Loucy (cell line): Measurements from ENCODE around the gene GAPDH.

Source experiments
- H2AFZ ChIP-seq: fragments of 200-600 bp; sonication (generic); 2 replicates; pipeline ENCODE4 v1.6.0; 2016; ENCODE audit warnings: antibody characterized with exemption, mild to moderate bottlenecking, low read length, moderate library complexity
- H3F3A ChIP-seq: fragments of 200-600 bp; 2 replicates; pipeline ENCODE4 v1.6.0; 2016; ENCODE audit warnings: antibody characterized with exemption, low read depth, mild to moderate bottlenecking
- H3K27me3 ChIP-seq: fragments of 200-600 bp; sonication (generic); 2 replicates; pipeline ENCODE4 v1.6.1; 2014; ENCODE audit warnings: low read length, mild to moderate bottlenecking; ENCODE audit not compliant: insufficient read depth, poor library complexity, severe bottlenecking
- H3K36me3 ChIP-seq: fragments of 200-600 bp; sonication (generic); 2 replicates; pipeline ENCODE4 v1.6.1; 2016; ENCODE audit warnings: low read length; ENCODE audit not compliant: insufficient read depth
- H3K4me1 ChIP-seq: fragments of 200-600 bp; sonication (generic); 2 replicates; pipeline ENCODE4 v1.5.1; 2014; ENCODE audit warnings: low read length, mild to moderate bottlenecking; ENCODE audit not compliant: insufficient read depth, poor library complexity, severe bottlenecking
- H3K4me2 ChIP-seq: fragments of 200-600 bp; sonication (generic); 2 replicates; pipeline ENCODE4 v1.6.0; 2014; ENCODE audit warnings: antibody characterized with exemption, low read length, low read depth, mild to moderate bottlenecking; ENCODE audit not compliant: poor library complexity, severe bottlenecking
- H3K4me3 ChIP-seq: fragments of 200-600 bp; sonication (generic); 2 replicates; pipeline ENCODE4 v1.5.1; 2014; ENCODE audit warnings: low read length, mild to moderate bottlenecking, mixed read lengths; ENCODE audit not compliant: poor library complexity, severe bottlenecking
- H3K79me2 ChIP-seq: fragments of 200-600 bp; sonication (generic); 2 replicates; pipeline ENCODE4 v1.6.1; 2014; ENCODE audit warnings: low read length; ENCODE audit not compliant: insufficient read depth
- H3K9ac ChIP-seq: fragments of 200-600 bp; sonication (generic); 2 replicates; pipeline ENCODE4 v1.6.0; 2014; ENCODE audit warnings: mild to moderate bottlenecking, low read depth, low read length, moderate library complexity; ENCODE audit not compliant: poor library complexity, severe bottlenecking
- H3K9me2 ChIP-seq: fragments of 200-600 bp; sonication (generic); replicated peaks from 2 replicates; pipeline ENCODE4 v1.6.1; 2016; ENCODE audit warnings: low read depth, low read length, mixed read lengths
- H3K9me3 ChIP-seq: fragments of 200-600 bp; sonication (generic); 2 replicates; pipeline ENCODE4 v1.6.1; 2014; ENCODE audit warnings: mild to moderate bottlenecking, antibody characterized with exemption, low read length, low read depth; ENCODE audit not compliant: insufficient read depth
- H4K20me1 ChIP-seq: fragments of 200-600 bp; sonication (generic); 2 replicates; pipeline ENCODE4 v1.6.0; 2014; ENCODE audit warnings: antibody characterized with exemption, low read length, mild to moderate bottlenecking; ENCODE audit not compliant: insufficient read depth, poor library complexity, severe bottlenecking
- EZH2phosphoT487 ChIP-seq: fragments of 200-600 bp; IDR thresholded peaks from 2 replicates; pipeline ENCODE4 v1.6.1; 2018; ENCODE audit warnings: antibody characterized with exemption, mild to moderate bottlenecking, moderate library complexity, borderline replicate concordance
- TF ChIP-seq, protein P1 (sequence below): fragments of 200-600 bp; sonication (generic); conservative IDR thresholded peaks from 2 replicates; pipeline ENCODE4 v1.5.1; 2014; ENCODE audit warnings: mild to moderate bottlenecking, antibody characterized with exemption, low read length

GAPDH gene

DNA sequence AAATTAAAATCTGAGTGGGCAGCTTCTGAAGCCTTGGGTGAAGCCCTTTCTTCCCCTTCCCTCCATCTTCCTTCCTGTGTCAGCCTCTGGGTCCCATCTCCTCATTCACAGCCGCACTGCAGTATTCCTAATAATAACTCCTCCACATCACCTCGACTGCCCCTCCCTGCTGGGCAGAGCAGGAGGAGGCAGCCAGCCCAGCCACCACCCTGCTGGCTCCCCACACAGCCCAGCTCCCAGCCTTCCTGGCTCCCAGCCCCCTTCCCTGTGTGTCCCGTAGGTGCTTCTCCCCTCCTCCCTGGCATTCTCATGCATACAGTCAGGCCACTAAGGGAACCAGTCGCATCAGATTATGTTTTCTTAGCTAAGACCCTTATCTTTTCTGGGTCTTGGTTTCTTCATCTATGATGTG is 17.8 kb downstream of the GAPDH start:
- H3F3A ChIP-seq: 0 out of 2 replicates have a peak, but pooled peaks cover 3% of the 10 kb centered on the region
- H3K4me3 ChIP-seq: peak overlapping the region; percentile 96
- no peaks in the 10 kb centered on the region for H3K27me3 ChIP-seq
- H3K4me1 ChIP-seq: peaks cover 43% of the 10 kb centered on the region
- H4K20me1 ChIP-seq: peaks cover 48% of the 10 kb centered on the region
- peak overlapping the region; percentile 96 for H3K4me2 ChIP-seq
- no peaks in the 10 kb centered on the region for H3K9me3 ChIP-seq
- H3K9me2 ChIP-seq: no peaks in the 10 kb centered on the region
- H3K36me3 ChIP-seq: peaks cover 41% of the 10 kb centered on the region; the same call in 1 of the 2 replicates
- peaks cover 73% of the 10 kb centered on the region for H3K79me2 ChIP-seq
- peak overlapping the region; percentile 62 for H3K9ac ChIP-seq
- H2AFZ ChIP-seq: no peak overlapping the region
- no peak for TF ChIP-seq EZH2phosphoT487
- TF ChIP-seq, protein P1, sequence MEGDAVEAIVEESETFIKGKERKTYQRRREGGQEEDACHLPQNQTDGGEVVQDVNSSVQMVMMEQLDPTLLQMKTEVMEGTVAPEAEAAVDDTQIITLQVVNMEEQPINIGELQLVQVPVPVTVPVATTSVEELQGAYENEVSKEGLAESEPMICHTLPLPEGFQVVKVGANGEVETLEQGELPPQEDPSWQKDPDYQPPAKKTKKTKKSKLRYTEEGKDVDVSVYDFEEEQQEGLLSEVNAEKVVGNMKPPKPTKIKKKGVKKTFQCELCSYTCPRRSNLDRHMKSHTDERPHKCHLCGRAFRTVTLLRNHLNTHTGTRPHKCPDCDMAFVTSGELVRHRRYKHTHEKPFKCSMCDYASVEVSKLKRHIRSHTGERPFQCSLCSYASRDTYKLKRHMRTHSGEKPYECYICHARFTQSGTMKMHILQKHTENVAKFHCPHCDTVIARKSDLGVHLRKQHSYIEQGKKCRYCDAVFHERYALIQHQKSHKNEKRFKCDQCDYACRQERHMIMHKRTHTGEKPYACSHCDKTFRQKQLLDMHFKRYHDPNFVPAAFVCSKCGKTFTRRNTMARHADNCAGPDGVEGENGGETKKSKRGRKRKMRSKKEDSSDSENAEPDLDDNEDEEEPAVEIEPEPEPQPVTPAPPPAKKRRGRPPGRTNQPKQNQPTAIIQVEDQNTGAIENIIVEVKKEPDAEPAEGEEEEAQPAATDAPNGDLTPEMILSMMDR: no peak

DNA sequence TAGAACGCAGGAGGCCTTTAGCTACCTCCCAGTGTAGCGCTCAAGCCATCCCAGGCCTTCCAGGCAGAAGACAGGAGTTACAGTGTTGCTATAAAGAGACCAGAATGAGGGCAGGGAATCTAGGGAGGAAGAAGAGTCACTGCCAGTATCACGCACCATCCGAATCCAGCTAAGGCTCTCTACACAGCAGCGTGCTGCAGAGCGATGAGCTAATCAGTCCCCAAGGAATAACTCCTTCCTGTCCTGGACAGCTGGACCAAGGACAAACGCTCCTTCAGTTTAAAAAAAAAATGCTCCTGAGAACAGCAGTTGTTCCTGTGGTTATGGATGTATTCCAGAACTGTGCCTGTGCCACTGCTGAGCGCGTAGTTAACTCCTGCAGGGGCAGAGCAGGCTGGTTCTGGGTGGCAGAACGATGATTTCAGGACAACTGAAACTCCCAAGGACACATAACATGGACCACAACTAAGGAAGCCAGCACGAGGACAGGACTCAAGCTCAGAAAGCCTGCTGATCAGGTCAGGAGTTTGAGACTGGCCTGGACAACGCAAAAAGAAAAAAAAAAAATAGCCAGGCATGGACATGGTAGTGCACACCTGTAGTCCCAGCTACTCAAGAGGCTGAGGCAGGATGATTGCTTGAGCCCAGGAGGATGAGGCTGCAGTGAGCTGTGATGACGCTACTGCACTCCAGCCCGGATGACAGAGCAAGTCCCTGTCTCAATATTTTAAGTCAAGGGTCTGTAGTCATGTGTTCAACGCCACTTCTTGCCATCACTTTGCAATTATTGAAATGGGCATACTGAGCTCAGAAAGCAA is 18.9 kb downstream of the GAPDH start:
- H3K36me3 ChIP-seq: peaks cover 33% of the 10 kb centered on the region; the same call in 1 of the 2 replicates
- H3F3A ChIP-seq: 0 out of 2 replicates have a peak, but pooled peaks cover 3% of the 10 kb centered on the region
- peaks cover 76% of the 10 kb centered on the region for H3K79me2 ChIP-seq
- no peaks in the 10 kb centered on the region for H3K27me3 ChIP-seq
- peaks cover 43% of the 10 kb centered on the region for H3K4me1 ChIP-seq
- H4K20me1 ChIP-seq: peaks cover 48% of the 10 kb centered on the region
- no peak overlapping the region for H2AFZ ChIP-seq
- TF ChIP-seq EZH2phosphoT487: no peak
- TF ChIP-seq, protein P1: no peak
- peak overlapping the region; percentile 96 for H3K4me2 ChIP-seq
- H3K4me3 ChIP-seq: peak overlapping the region; percentile 96
- no peaks in the 10 kb centered on the region for H3K9me2 ChIP-seq
- peak overlapping the region; percentile 62 for H3K9ac ChIP-seq
- H3K9me3 ChIP-seq: no peaks in the 10 kb centered on the region

DNA sequence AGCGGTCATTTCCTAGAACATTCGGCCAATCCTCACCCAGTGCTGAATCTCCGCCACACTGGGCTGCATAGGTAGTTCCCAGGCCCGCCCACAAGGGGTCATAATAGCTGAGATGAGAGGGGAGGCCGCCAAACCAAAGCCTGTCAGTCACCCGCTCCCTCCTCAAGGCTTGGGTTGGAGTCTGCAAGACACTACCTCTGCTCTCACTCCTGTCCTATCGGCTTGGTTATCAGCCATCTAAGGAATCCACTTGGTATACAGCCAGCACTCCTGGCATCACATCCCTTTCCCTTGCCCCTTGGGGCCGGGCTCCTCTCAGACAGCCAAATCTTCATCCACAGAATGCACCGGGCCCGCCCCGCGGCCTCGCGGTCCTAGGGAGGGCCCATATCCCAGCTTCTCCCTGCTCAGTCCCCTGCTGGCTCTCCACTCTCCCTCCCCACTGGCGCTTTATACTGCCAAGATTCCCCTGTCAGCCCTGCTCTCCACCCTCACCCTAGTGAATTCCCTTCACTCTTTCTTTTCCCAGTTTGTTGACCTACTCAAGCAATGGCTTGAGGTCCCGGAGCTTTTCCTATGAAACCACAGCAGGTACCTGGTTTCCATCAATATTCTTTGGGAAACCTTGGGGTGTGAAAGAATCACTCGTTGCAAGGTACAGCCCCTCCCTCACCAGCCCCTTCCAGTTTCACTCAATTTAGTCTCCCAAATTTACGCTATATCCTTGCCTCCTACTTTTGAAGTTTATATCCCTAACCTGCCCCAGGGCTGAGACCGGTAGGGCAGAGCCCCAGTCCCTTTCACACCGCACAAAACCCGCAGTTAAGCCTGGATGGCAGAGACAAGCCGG is 20.1 kb downstream of the GAPDH start:
- H4K20me1 ChIP-seq: peaks cover 48% of the 10 kb centered on the region
- H3K4me2 ChIP-seq: peak overlapping the region; percentile 96
- no peaks in the 10 kb centered on the region for H3K9me3 ChIP-seq
- H3K4me3 ChIP-seq: peak overlapping the region; percentile 96
- H3K36me3 ChIP-seq: peaks cover 22% of the 10 kb centered on the region; the same call in 1 of the 2 replicates
- H3K9me2 ChIP-seq: no peaks in the 10 kb centered on the region
- 0 out of 2 replicates have a peak, but pooled peaks cover 3% of the 10 kb centered on the region for H3F3A ChIP-seq
- no peak overlapping the region for H2AFZ ChIP-seq
- peaks cover 43% of the 10 kb centered on the region for H3K4me1 ChIP-seq
- H3K27me3 ChIP-seq: no peaks in the 10 kb centered on the region
- peaks cover 74% of the 10 kb centered on the region for H3K79me2 ChIP-seq
- peak overlapping the region; percentile 85 for H3K9ac ChIP-seq
- TF ChIP-seq, protein P1: peak; percentile 71
- TF ChIP-seq EZH2phosphoT487: no peak
